ENCODE results near the gene LTK.

Gene LTK

DNA sequence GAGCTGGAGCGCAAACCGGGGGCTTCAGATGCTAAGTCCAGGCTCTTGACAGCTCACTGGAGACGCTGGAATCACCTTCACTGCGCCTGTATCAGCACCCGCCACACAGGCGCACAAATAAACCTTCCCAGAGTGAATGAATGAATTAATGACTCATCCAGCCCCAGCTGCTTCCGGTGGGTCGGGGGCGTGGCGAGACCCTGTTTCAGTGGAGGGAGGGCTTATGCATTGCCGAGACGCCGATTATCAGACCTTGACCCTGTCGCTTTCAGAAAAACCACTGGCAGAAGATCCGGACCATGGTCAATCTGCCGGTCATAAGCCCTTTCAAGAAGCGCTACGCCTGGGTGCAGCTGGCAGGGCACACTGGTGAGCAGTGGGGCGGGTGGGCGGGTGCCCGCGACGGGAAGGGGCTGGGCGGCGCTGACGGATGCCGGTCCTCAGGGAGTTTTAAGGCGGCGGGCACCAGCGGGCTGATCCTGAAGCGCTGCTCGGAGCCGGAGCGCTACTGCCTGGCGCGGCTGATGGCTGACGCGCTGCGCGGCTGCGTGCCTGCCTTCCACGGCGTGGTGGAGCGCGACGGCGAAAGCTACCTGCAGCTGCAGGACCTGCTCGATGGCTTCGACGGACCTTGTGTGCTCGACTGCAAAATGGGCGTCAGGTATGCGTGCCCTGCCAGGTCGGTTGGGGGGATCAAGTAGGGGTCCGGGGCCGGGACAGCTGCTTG lies 12.3 kb downstream of the LTK start:
- H3K4me2 ChIP-seq (ENCODE audit: low read length): no peak overlapping the region
- H3K27me3 ChIP-seq (ENCODE audit: low read depth, low read length): no peaks in the 10 kb centered on the region
- H3K9ac ChIP-seq (ENCODE audit: low read length): no peak overlapping the region
- no peaks in the 10 kb centered on the region for H3K79me2 ChIP-seq (ENCODE audit: low read length)
- no peak for TF ChIP-seq EZH2phosphoT487 (IDR thresholded peaks at IDR 0.05; ENCODE audit: low read depth)
- TF ChIP-seq, protein P1, sequence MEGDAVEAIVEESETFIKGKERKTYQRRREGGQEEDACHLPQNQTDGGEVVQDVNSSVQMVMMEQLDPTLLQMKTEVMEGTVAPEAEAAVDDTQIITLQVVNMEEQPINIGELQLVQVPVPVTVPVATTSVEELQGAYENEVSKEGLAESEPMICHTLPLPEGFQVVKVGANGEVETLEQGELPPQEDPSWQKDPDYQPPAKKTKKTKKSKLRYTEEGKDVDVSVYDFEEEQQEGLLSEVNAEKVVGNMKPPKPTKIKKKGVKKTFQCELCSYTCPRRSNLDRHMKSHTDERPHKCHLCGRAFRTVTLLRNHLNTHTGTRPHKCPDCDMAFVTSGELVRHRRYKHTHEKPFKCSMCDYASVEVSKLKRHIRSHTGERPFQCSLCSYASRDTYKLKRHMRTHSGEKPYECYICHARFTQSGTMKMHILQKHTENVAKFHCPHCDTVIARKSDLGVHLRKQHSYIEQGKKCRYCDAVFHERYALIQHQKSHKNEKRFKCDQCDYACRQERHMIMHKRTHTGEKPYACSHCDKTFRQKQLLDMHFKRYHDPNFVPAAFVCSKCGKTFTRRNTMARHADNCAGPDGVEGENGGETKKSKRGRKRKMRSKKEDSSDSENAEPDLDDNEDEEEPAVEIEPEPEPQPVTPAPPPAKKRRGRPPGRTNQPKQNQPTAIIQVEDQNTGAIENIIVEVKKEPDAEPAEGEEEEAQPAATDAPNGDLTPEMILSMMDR (IDR thresholded peaks at IDR 0.05; ENCODE audit: low read depth, low read length): no peak
- H3K9me3 ChIP-seq (ENCODE audit: insufficient read depth, low read length): no peaks in the 10 kb centered on the region
- no peaks in the 10 kb centered on the region for H4K20me1 ChIP-seq (ENCODE audit: insufficient read depth, low read length)
- no peak overlapping the region for H3K4me3 ChIP-seq (ENCODE audit: low read length)
- H2AFZ ChIP-seq (ENCODE audit: low read depth, low read length): no peak overlapping the region
- H3K36me3 ChIP-seq (replicated peaks; ENCODE audit: low read depth, low read length): no peaks in the 10 kb centered on the region
- H3K27ac ChIP-seq (ENCODE audit: low read length): no peak overlapping the region
- H3K4me1 ChIP-seq (ENCODE audit: low read length): no peaks in the 10 kb centered on the region

DNA sequence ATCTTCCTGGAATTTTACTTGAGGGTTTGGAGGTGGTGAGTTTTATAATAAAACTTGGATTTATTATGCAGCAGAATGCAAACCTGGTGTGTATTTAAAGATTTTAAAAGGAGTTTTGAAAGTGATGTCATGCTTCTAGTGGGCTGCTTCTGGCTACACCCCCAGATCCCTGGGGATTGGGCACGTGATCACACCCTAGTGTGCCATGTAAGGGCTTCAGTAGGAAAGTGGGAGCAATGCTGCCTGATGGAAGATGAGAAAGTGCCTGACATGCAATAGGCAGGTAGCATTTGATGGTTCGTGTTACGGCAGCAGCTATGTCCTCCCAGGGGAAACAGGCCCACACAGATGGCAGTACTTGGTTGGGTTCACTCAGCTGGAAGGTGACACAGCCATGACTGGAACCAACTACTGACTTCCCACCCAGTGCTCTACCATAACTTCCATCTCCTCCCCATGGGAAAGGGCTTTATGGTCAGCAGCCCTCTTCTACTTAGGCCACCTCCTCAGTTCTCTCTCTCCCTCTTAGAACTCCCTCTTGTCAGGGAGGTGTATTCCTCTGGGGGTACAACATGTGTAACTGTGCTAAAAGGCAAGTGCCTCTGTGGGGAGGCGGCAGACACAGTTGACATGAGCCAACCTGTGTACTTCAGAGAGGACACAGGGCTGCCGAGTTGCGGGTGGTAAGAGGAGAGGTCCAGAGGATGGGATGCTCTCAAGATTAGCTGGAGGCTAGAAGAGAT lies 14.3 kb downstream of the LTK start:
- Histone ChIP-seq H3K79me2 (ENCODE audit: low read length) (no peaks in the 10 kb centered on the region), H3K27me3 (ENCODE audit: low read depth, low read length) (no peaks in the 10 kb centered on the region), H3K36me3 (replicated peaks; ENCODE audit: low read depth, low read length) (no peaks in the 10 kb centered on the region), H2AFZ (ENCODE audit: low read depth, low read length) (no peak overlapping the region), H3K9ac (ENCODE audit: low read length) (no peak overlapping the region), H3K4me3 (ENCODE audit: low read length) (no peak overlapping the region), H3K27ac (ENCODE audit: low read length) (no peak overlapping the region), H3K4me2 (ENCODE audit: low read length) (no peak overlapping the region), H3K9me3 (ENCODE audit: insufficient read depth, low read length) (no peaks in the 10 kb centered on the region), H4K20me1 (ENCODE audit: insufficient read depth, low read length) (no peaks in the 10 kb centered on the region), H3K4me1 (ENCODE audit: low read length) (no peaks in the 10 kb centered on the region)
- TF ChIP-seq EZH2phosphoT487 (IDR thresholded peaks at IDR 0.05; ENCODE audit: low read depth): no peak
- TF ChIP-seq, protein P1 (IDR thresholded peaks at IDR 0.05; ENCODE audit: low read depth, low read length): no peak

DNA sequence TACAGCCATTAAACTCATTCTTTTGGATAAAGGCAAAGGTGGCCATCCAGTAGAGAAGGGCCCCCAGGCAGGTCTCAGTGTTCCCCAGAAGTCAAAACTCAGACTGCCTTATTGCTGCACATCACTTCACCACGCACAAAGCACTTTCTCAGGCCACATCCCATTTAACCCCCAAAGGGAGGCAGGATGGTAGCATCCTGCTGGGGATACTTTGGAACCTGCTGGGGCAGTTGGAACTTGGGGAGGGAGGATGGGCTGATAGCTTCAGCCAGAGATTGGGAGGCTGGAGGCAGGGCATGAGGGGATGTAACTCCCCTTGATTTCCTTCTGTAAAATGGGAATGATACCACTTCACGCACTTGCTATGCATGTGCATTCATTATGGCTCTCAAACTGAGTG lies 15.0 kb downstream of the LTK start:
- Histone ChIP-seq H3K27ac (ENCODE audit: low read length) (no peak overlapping the region), H3K36me3 (replicated peaks; ENCODE audit: low read depth, low read length) (no peaks in the 10 kb centered on the region), H3K4me1 (ENCODE audit: low read length) (no peaks in the 10 kb centered on the region), H3K4me3 (ENCODE audit: low read length) (no peak overlapping the region), H3K27me3 (ENCODE audit: low read depth, low read length) (no peaks in the 10 kb centered on the region), H3K9ac (ENCODE audit: low read length) (no peak overlapping the region), H4K20me1 (ENCODE audit: insufficient read depth, low read length) (no peaks in the 10 kb centered on the region), H3K79me2 (ENCODE audit: low read length) (no peaks in the 10 kb centered on the region), H3K9me3 (ENCODE audit: insufficient read depth, low read length) (no peaks in the 10 kb centered on the region), H3K4me2 (ENCODE audit: low read length) (no peak overlapping the region), H2AFZ (ENCODE audit: low read depth, low read length) (no peak overlapping the region)
- no peak for TF ChIP-seq EZH2phosphoT487 (IDR thresholded peaks at IDR 0.05; ENCODE audit: low read depth)
- TF ChIP-seq, protein P1 (IDR thresholded peaks at IDR 0.05; ENCODE audit: low read depth, low read length): no peak

DNA sequence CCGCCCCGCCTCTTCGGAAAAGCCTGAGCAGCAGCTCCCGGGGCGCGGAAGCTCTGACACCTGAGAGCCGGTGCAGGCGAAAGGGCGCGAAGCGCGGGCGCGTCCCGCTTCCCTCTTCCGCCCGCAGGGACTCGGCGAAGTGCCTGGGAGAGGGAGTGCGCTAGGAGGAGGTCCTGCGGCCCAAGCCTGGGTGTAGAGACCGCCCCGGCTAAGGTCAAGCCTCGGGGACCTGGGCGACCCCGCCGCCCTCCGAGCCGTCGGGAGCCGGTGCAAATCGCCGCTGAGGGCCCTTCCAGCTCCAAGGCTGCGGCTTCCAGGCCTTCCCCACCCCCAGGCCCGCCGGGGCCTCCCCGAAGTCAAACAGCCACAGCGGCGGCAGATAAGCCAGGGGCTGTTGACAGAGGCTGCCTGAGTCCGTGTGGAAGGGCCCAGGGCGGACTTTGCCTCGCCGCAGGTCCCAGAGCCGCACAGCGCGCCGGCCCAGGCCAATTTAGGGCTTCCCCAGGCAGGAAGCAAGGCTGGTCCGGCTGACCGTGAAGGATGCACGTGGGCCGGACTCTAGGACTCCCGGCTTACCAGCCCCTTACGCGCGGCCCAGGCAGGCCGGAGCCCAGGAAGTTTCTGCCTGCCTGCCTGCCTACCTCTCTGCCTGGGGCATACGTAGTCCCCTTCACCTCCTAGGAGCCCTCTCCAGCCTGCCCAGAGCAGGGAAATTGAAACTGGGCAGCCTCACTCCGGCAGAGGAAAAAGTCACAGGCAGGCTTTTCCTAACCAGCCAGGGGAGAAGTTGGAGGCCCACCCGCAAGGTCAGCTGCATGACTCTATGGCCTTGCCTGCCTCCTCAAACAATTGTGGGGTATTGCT lies 17.7 kb downstream of the LTK start:
- H4K20me1 ChIP-seq (ENCODE audit: insufficient read depth, low read length): no peaks in the 10 kb centered on the region
- H3K9me3 ChIP-seq (ENCODE audit: insufficient read depth, low read length): no peaks in the 10 kb centered on the region
- no peak overlapping the region for H3K4me2 ChIP-seq (ENCODE audit: low read length)
- no peaks in the 10 kb centered on the region for H3K79me2 ChIP-seq (ENCODE audit: low read length)
- H3K4me1 ChIP-seq (ENCODE audit: low read length): peaks cover 4% of the 10 kb centered on the region; the same call in 1 of the 2 replicates
- no peak overlapping the region for H2AFZ ChIP-seq (ENCODE audit: low read depth, low read length)
- no peaks in the 10 kb centered on the region for H3K36me3 ChIP-seq (replicated peaks; ENCODE audit: low read depth, low read length)
- no peak overlapping the region for H3K9ac ChIP-seq (ENCODE audit: low read length)
- TF ChIP-seq, protein P1 (IDR thresholded peaks at IDR 0.05; ENCODE audit: low read depth, low read length): no peak
- no peak for TF ChIP-seq EZH2phosphoT487 (IDR thresholded peaks at IDR 0.05; ENCODE audit: low read depth)
- no peak overlapping the region for H3K27ac ChIP-seq (ENCODE audit: low read length)
- no peaks in the 10 kb centered on the region for H3K27me3 ChIP-seq (ENCODE audit: low read depth, low read length)
- no peak overlapping the region for H3K4me3 ChIP-seq (ENCODE audit: low read length)
